Transverse colon (tissue), 4 donors: ENCODE measurements around the gene PRSS48.

Experiments used
- POLR2A ChIP-seq: fragments of 450-650 bp; IDR thresholded peaks from one replicate; pipeline ENCODE4 v1.6.1; 2016; ENCODE audit warnings: antibody characterized with exemption, mild to moderate bottlenecking, moderate library complexity
- POLR2AphosphoS5 ChIP-seq, 3 donors: sonication (generic); formaldehyde crosslinking; IDR thresholded peaks; one replicate each; pipeline ENCODE4 v1.6.1; 2016; ENCODE audit warnings: antibody characterized with exemption in 3 of 3
- TF ChIP-seq, protein P1 (sequence below), 5 experiments: fragments of 200-600 bp in 3 of 5; fragments of 450-650 bp in 2 of 5; sonication (generic) in 3 of 5; IDR thresholded peaks; 1 replicate in 2 of 5; 2 replicates in 3 of 5; pipeline ENCODE4 v1.5.1; 2016 to 2017; ENCODE audit warnings: antibody characterized with exemption in 5 of 5, inconsistent platforms in 3 of 5, mild to moderate bottlenecking in 2 of 5, moderate library complexity in 1 of 5

DNA sequence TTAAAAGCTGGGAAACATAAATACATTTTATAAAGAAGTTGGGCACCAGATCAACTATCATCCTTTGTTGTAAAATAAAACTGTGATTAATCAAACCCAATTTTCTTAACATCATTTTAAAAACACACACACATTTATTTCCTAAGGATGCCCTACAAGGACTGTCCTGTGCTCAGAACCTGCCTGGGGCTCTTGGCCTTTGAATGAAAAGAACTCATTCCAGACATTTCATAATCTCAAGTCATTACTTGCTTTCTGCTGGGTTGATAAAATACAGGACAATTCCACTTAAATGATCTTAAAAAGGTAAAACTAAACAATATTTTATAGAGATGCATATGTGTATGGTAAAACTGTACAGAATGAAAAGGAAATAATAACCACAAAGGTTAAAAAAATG is 45.6 kb downstream of the PRSS48 start:
- TF ChIP-seq POLR2AphosphoS5 (IDR thresholded peaks at IDR 0.05) (no peak), POLR2A (no peak)
- TF ChIP-seq, protein P1, sequence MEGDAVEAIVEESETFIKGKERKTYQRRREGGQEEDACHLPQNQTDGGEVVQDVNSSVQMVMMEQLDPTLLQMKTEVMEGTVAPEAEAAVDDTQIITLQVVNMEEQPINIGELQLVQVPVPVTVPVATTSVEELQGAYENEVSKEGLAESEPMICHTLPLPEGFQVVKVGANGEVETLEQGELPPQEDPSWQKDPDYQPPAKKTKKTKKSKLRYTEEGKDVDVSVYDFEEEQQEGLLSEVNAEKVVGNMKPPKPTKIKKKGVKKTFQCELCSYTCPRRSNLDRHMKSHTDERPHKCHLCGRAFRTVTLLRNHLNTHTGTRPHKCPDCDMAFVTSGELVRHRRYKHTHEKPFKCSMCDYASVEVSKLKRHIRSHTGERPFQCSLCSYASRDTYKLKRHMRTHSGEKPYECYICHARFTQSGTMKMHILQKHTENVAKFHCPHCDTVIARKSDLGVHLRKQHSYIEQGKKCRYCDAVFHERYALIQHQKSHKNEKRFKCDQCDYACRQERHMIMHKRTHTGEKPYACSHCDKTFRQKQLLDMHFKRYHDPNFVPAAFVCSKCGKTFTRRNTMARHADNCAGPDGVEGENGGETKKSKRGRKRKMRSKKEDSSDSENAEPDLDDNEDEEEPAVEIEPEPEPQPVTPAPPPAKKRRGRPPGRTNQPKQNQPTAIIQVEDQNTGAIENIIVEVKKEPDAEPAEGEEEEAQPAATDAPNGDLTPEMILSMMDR (IDR thresholded peaks at IDR 0.05), result no peak
